H1 (cell line): ENCODE measurements around the gene NT5C1A. TPM values are rescaled to one million over a fixed set of nuclear protein-coding genes. Genes with fewer than 3 reads are reported as not detected.

Experiments used
- CTCF ChIA-PET: fragments of 300-600 bp; sonication (Branson Sonifier 250); formaldehyde crosslinking; loops from one replicate; lab custom pipeline; 2021; ENCODE audit not compliant: partially characterized antibody; lab: Charles Lee
- POLR2A ChIA-PET: fragments of 300-600 bp; sonication (Branson Sonifier 250); formaldehyde crosslinking; loops from one replicate; lab custom pipeline; 2021; ENCODE audit warnings: inconsistent platforms; ENCODE audit not compliant: partially characterized antibody; lab: Charles Lee
- DNase-seq, 2 experiments: peaks; one replicate each; pipeline versions ENCODE4 v3.0.0 to v3.0.0-alpha.2; 2010 to 2022; ENCODE audit warnings: low spot score in 2 of 2, low read depth in 1 of 2, mixed read lengths in 1 of 2
- FAIRE-seq: peaks from 2 replicates; lab custom pipeline; 2011; peaks lifted over from hg19 to GRCh38; lab: Jason Lieb, UNC
- H2AFZ ChIP-seq: 2 replicates; pipeline ENCODE4 v1.8.1; 2012; ENCODE audit warnings: low read length, inconsistent platforms
- H2AK5ac ChIP-seq: 2 replicates; pipeline ENCODE4 v1.6.1; 2013; ENCODE audit warnings: low read depth, low read length
- H2BK120ac ChIP-seq: replicated peaks from 2 replicates; pipeline ENCODE3; 2013; ENCODE audit warnings: low read depth, low read length, inconsistent platforms
- H2BK12ac ChIP-seq: 2 replicates; pipeline ENCODE4 v1.6.1; 2013; ENCODE audit warnings: low read depth, low read length
- H2BK15ac ChIP-seq: 2 replicates; pipeline ENCODE4 v1.6.1; 2013; ENCODE audit warnings: low read length
- H2BK20ac ChIP-seq: 2 replicates; pipeline ENCODE4 v1.6.1; 2013; ENCODE audit warnings: low read length
- H2BK5ac ChIP-seq: 2 replicates; pipeline ENCODE4 v1.6.1; 2013; ENCODE audit warnings: low read depth, low read length
- H3K14ac ChIP-seq: 2 replicates; pipeline ENCODE4 v1.6.1; 2013; ENCODE audit warnings: inconsistent platforms; ENCODE audit not compliant: insufficient read length
- H3K18ac ChIP-seq: 2 replicates; pipeline ENCODE4 v1.6.1; 2013; ENCODE audit warnings: low read length; ENCODE audit errors: extremely low read depth
- H3K23ac ChIP-seq: 2 replicates; pipeline ENCODE4 v1.6.1; 2013; ENCODE audit warnings: inconsistent platforms; ENCODE audit not compliant: insufficient read length
- H3K23me2 ChIP-seq: 2 replicates; pipeline ENCODE4 v1.6.1; 2013; ENCODE audit warnings: low read depth, low read length
- H3K27ac ChIP-seq: 2 replicates; pipeline ENCODE4 v1.6.1; 2011; ENCODE audit warnings: low read depth, low read length, inconsistent platforms
- H3K27me3 ChIP-seq, 4 experiments: replicated peaks in 1 of 4; 1 replicate in 1 of 4; 2 replicates in 3 of 4; pipeline versions ENCODE4 v1.6.1 to v1.8.1; 2011 to 2013; ENCODE audit warnings: low read length in 3 of 4, mild to moderate bottlenecking in 3 of 4, inconsistent platforms in 2 of 4, mixed read lengths in 2 of 4, moderate library complexity in 1 of 4; ENCODE audit not compliant: control insufficient read depth in 3 of 4, insufficient read depth in 3 of 4; ENCODE audit errors: extremely low read depth in 1 of 4
- H3K36me3 ChIP-seq, 4 experiments: 2 replicates each; pipeline versions ENCODE4 v1.6.1 to v1.8.1; 2011 to 2013; ENCODE audit warnings: mild to moderate bottlenecking in 4 of 4, low read length in 3 of 4, moderate library complexity in 2 of 4, control low read depth in 1 of 4, inconsistent platforms in 1 of 4; ENCODE audit not compliant: insufficient read depth in 4 of 4, control insufficient read depth in 2 of 4
- H3K4ac ChIP-seq: replicated peaks from 2 replicates; pipeline ENCODE3; 2013; ENCODE audit warnings: low read length, low read depth, mixed read lengths, inconsistent platforms; ENCODE audit not compliant: insufficient read length
- H3K4me1 ChIP-seq, 4 experiments: replicated peaks in 1 of 4; 1 replicate in 1 of 4; 2 replicates in 3 of 4; pipeline versions ENCODE4 v1.6.1 to v1.8.1; 2011 to 2013; ENCODE audit warnings: low read length in 3 of 4, inconsistent platforms in 2 of 4, mixed read lengths in 1 of 4; ENCODE audit not compliant: insufficient read depth in 4 of 4, control insufficient read depth in 3 of 4
- H3K4me2 ChIP-seq, 2 experiments: 2 replicates each; pipeline versions ENCODE4 v1.6.1 to v1.8.1; 2011 to 2013; ENCODE audit warnings: low read depth in 2 of 2, low read length in 2 of 2, control low read depth in 1 of 2, inconsistent platforms in 1 of 2, mild to moderate bottlenecking in 1 of 2; ENCODE audit not compliant: insufficient read depth in 1 of 2
- H3K4me3 ChIP-seq, 4 experiments: fragments of 200-600, 300-600 bp in 1 of 4; sonication (generic), shearing (Covaris generic), sonication (Bioruptor Twin) in 1 of 4; 2 replicates each; pipeline versions ENCODE4 v1.5.1 to v1.8.1; 2011 to 2016; ENCODE audit warnings: low read length in 4 of 4, low read depth in 3 of 4, control low read depth in 2 of 4, inconsistent platforms in 2 of 4, mild to moderate bottlenecking in 2 of 4, mixed read lengths in 1 of 4, moderate library complexity in 1 of 4; ENCODE audit not compliant: insufficient read depth in 2 of 4; ENCODE audit errors: extremely low read depth in 1 of 4
- H3K56ac ChIP-seq: replicated peaks from 2 replicates; pipeline ENCODE3; 2013; ENCODE audit warnings: low read depth, mild to moderate bottlenecking, mixed read lengths, low read length, inconsistent platforms; ENCODE audit not compliant: insufficient read length
- H3K79me1 ChIP-seq: 2 replicates; pipeline ENCODE4 v1.6.1; 2013; ENCODE audit warnings: low read depth, low read length, control low read depth
- H3K79me2 ChIP-seq, 2 experiments: 2 replicates each; pipeline versions ENCODE4 v1.6.1 to v1.8.1; 2012 to 2013; ENCODE audit warnings: low read length in 2 of 2, mild to moderate bottlenecking in 2 of 2, inconsistent platforms in 1 of 2; ENCODE audit not compliant: insufficient read depth in 2 of 2, control insufficient read depth in 1 of 2
- H3K9ac ChIP-seq, 4 experiments: replicated peaks in 1 of 4; 1 replicate in 1 of 4; 2 replicates in 3 of 4; pipeline versions ENCODE4 v1.6.1 to v1.8.1; 2011 to 2013; ENCODE audit warnings: low read depth in 3 of 4, low read length in 3 of 4, control low read depth in 2 of 4, mild to moderate bottlenecking in 2 of 4, moderate library complexity in 2 of 4, inconsistent platforms in 1 of 4; ENCODE audit errors: extremely low read depth in 1 of 4
- H3K9me3 ChIP-seq, 2 experiments: 2 replicates each; pipeline versions ENCODE4 v1.6.1 to v1.8.1; 2012 to 2013; ENCODE audit warnings: mild to moderate bottlenecking in 2 of 2, moderate library complexity in 2 of 2, control low read depth in 1 of 2, inconsistent platforms in 1 of 2, low read depth in 1 of 2, low read length in 1 of 2, mixed read lengths in 1 of 2; ENCODE audit not compliant: insufficient read depth in 2 of 2
- H4K20me1 ChIP-seq, 2 experiments: replicated peaks in 1 of 2; 2 replicates each; pipeline versions ENCODE3 to v1.8.1; 2011 to 2013; ENCODE audit warnings: inconsistent platforms in 2 of 2, low read length in 2 of 2, mild to moderate bottlenecking in 1 of 2; ENCODE audit not compliant: insufficient read depth in 2 of 2, control insufficient read depth in 1 of 2
- H4K5ac ChIP-seq: 2 replicates; pipeline ENCODE4 v1.6.1; 2013; ENCODE audit warnings: low read length, low read depth, mixed read lengths, inconsistent platforms; ENCODE audit not compliant: insufficient read length
- H4K8ac ChIP-seq: 2 replicates; pipeline ENCODE4 v1.8.0; 2013; ENCODE audit warnings: mild to moderate bottlenecking, moderate library complexity, low read length, inconsistent platforms; ENCODE audit not compliant: insufficient read depth; ENCODE audit errors: extremely low read depth
- H4K91ac ChIP-seq: replicated peaks from 2 replicates; pipeline ENCODE3; 2013; ENCODE audit warnings: low read length, mixed read lengths, inconsistent platforms; ENCODE audit not compliant: insufficient read length
- CREB1 ChIP-seq: IDR thresholded peaks from 2 replicates; pipeline ENCODE4 v1.6.1; 2012; ENCODE audit warnings: inconsistent platforms
- EZH2 ChIP-seq: fragments of 200-600 bp; sonication (generic); IDR thresholded peaks from 2 replicates; pipeline ENCODE4 v1.7.1; 2012; ENCODE audit warnings: low read depth, mild to moderate bottlenecking, moderate library complexity, low read length, inconsistent platforms; ENCODE audit not compliant: severe bottlenecking
- KDM5A ChIP-seq: fragments of 200-600 bp; IDR thresholded peaks from 2 replicates; pipeline ENCODE4 v1.7.1; 2012; ENCODE audit warnings: mild to moderate bottlenecking, low read length, inconsistent platforms, mixed read lengths
- RBBP5 ChIP-seq: IDR thresholded peaks from 2 replicates; pipeline ENCODE4 v1.7.1; 2012; ENCODE audit warnings: low read depth, mild to moderate bottlenecking, inconsistent platforms, low read length, moderate library complexity, borderline replicate concordance
- RNF2 ChIP-seq: fragments of 200-900, 300-1000 bp; sonication (generic); IDR thresholded peaks from 2 replicates; pipeline ENCODE4 v1.7.1; 2016; ENCODE audit warnings: borderline replicate concordance, low read depth, mild to moderate bottlenecking, antibody characterized with exemption, low read length; ENCODE audit not compliant: poor library complexity, severe bottlenecking; ENCODE audit errors: missing control alignments
- RXRA ChIP-seq: IDR thresholded peaks from 2 replicates; pipeline ENCODE4 v1.6.1; 2011; ENCODE audit warnings: low read depth, mild to moderate bottlenecking, low read length, moderate library complexity; ENCODE audit not compliant: insufficient read depth
- SP4 ChIP-seq: IDR thresholded peaks from 2 replicates; pipeline ENCODE4 v1.6.1; 2012; ENCODE audit warnings: low read length, inconsistent platforms
- TEAD4 ChIP-seq: IDR thresholded peaks from 2 replicates; pipeline ENCODE4 v1.6.1; 2012; ENCODE audit warnings: low read depth, low read length, inconsistent platforms, mixed read lengths
- WGBS, 2 experiments: shearing (Covaris generic) in 1 of 2; methylation state at CpG; one replicate each; pipeline versions ENCODE4 v1.1.6 to v1.1.7; 2013 to 2015; ENCODE audit warnings: low lambda C conversion rate in 2 of 2, mixed read lengths in 2 of 2, inconsistent platforms in 1 of 2, low coverage in 1 of 2, missing lambda C conversion rate in 1 of 2; ENCODE audit not compliant: insufficient replicate concordance in 2 of 2, insufficient coverage in 1 of 2, insufficient read length in 1 of 2; ENCODE audit errors: extremely low coverage in 1 of 2, missing lambda C conversion rate in 1 of 2; 5-methylcytosine and 5-hydroxymethylcytosine counted together
- polyA plus RNA-seq, 7 experiments: library from polyadenylated mRNA; depleted of rRNA in 3 of 7; stranded (reverse) in 5 of 7; unstranded in 2 of 7; fragments of >200 nt in 5 of 7; fragments of 200-250 nt in 2 of 7; gene quantifications; 1 replicate in 5 of 7; 2 replicates in 1 of 7; 4 replicates in 1 of 7; pipeline versions ENCODE4 v1.2.1 to v1.2.3, GENCODE V29; 2011 to 2013; ENCODE audit warnings: missing spikeins in 2 of 7, mixed read lengths in 2 of 7
- total RNA-seq: library from RNA; stranded (reverse); fragmentation: NEBNext Ultra II Directional; extraction: Animal tissue kit (Norgen Biotek cat#: 25700); gene quantifications from 2 replicates; pipeline ENCODE4 v1.2.1, GENCODE V29; 2021
- TF ChIP-seq, protein P1 (sequence below): IDR thresholded peaks from 2 replicates; pipeline ENCODE4 v1.6.1; 2012; ENCODE audit warnings: inconsistent platforms

The NT5C1A gene
- total and polyA plus RNA-seq, 2 of the 8 experiments (the other 6 are each of a cell fraction or from before 2014, with no cell fraction given), result not detected

DNA sequence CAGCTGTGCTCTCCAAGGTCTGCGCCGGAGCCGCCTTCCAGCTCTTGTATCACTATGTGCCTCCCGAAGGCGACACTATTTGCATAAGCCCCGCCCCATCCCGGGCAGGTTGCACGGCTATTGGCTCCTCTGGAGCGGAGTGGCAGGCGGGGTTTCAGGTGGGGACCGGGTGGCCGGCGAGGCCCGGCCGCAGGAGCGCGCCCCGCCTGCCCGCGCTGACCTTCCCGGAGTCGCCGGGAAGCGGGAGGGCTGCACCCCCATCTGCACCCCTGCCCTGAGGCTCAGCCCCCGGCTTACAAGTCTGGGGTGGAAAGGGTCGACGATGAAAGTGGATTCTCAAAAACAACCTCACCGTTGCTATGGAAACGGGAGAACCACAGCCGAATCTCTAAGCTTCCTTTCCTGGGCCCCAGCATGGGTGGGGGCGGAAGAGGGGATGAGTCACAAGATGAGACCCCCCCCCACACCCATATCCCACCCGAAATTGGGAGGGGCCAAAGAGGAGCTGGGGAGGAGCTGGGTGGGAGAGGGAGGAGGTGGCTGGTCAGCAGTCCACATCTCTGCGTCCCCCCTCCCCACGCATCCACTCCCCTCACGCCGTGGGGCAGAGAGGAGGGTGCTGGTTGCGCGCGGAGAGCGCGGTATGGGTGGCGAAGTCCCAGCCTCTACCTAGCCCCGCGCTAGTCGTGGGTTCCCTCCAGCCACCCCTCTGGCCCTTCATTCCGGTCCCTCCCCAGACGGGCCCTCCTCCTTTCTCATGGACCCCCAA is 19.7 kb upstream of the NT5C1A start, which contains the start of gene HPCAL4:
TSS of gene HPCAL4 (minus strand) at position 51 of the 769 bp plus-strand sequence. CDS start 6,830 bp downstream, outside the sequence.
- Histone ChIP-seq H3K9me3 (no peaks in the 10 kb centered on the region), H4K8ac (peak within 1 kb of the TSS; percentile 76; the same call in 1 of the 2 replicates), H2BK20ac (no peak within 1 kb of the TSS), H3K79me1 (no peaks in the 10 kb centered on the region), H4K20me1 (peaks cover 0 to 8% of the 10 kb centered on the region in 2 experiments), H3K23me2 (peaks cover 5% of the 10 kb centered on the region; the same call in 1 of the 2 replicates), H4K5ac (no peak within 1 kb of the TSS), H3K56ac (no peak within 1 kb of the TSS), H3K4me2 (peak within 1 kb of the TSS; percentile 75), H3K4ac (no peak within 1 kb of the TSS), H3K9ac (no peak within 1 kb of the TSS; a peak in 1 of 7 replicates), H4K91ac (no peak within 1 kb of the TSS), H2AFZ (peak within 1 kb of the TSS; percentile 18; the same call in 1 of the 2 replicates), H3K14ac (no peak within 1 kb of the TSS), H3K4me1 (peaks cover 0 to 19% (median 7%) of the 10 kb centered on the region in 4 experiments; a peak in 5 of 7 replicates), H2BK120ac (no peak within 1 kb of the TSS), H2BK15ac (no peak within 1 kb of the TSS), H2AK5ac (0 out of 2 replicates have a peak within 1 kb of the TSS, but pooled peaks have one; percentile 24), H3K27me3 (peaks cover 76 to 99% (median 87%) of the 10 kb centered on the region in 4 experiments), H2BK12ac (no peak within 1 kb of the TSS), H3K27ac (no peak within 1 kb of the TSS), H3K18ac (no peak within 1 kb of the TSS), H3K23ac (no peak within 1 kb of the TSS), H3K36me3 (no peaks in the 10 kb centered on the region), H2BK5ac (no peak within 1 kb of the TSS), H3K79me2 (no peaks in the 10 kb centered on the region), H3K4me3 (peak within 1 kb of the TSS; percentile 8 to 56 (median 22); a peak in 7 of 8 replicates)
- FAIRE-seq, result peak; percentile 13
- ChIA-PET CTCF (interaction anchor here (0.6 to 5.0 kb wide), 8 partner anchors 10 to 108 kb away, joined by 3 to 40 read pairs (median 10); partner anchors contain the start of gene NT5C1A), POLR2A (interaction anchor here (0.8 to 5.7 kb wide), 5 partner anchors 9 to 116 kb away, joined by 3 to 32 read pairs (median 3); partner anchors contain the start of gene NT5C1A)
- peak; percentile 77 to 97 for DNase-seq
- WGBS, 2 experiments, result 9% methylated on average over 35 of the region's 47 CpGs; no CpG with 5 or more reads in 1 of the 2 experiments
- TF ChIP-seq RXRA (no peak), KDM5A (no peak), CREB1 (no peak), RNF2 (no peak), EZH2 (peak; percentile 29), RBBP5 (no peak), TEAD4 (0 out of 2 replicates have a peak, but pooled peaks have one; percentile 14), SP4 (peak; percentile 70; the same call in 1 of the 2 replicates)
- TF ChIP-seq, protein P1, sequence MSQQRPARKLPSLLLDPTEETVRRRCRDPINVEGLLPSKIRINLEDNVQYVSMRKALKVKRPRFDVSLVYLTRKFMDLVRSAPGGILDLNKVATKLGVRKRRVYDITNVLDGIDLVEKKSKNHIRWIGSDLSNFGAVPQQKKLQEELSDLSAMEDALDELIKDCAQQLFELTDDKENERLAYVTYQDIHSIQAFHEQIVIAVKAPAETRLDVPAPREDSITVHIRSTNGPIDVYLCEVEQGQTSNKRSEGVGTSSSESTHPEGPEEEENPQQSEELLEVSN, result peak; percentile 15
